ENCODE measurements around the gene PSKH1.
"Not testable (repeated sequence)": the region's sequence is repeated elsewhere in the genome, so short reads cannot be mapped to it uniquely, and the experiment has no call there.

The PSKH1 gene

DNA sequence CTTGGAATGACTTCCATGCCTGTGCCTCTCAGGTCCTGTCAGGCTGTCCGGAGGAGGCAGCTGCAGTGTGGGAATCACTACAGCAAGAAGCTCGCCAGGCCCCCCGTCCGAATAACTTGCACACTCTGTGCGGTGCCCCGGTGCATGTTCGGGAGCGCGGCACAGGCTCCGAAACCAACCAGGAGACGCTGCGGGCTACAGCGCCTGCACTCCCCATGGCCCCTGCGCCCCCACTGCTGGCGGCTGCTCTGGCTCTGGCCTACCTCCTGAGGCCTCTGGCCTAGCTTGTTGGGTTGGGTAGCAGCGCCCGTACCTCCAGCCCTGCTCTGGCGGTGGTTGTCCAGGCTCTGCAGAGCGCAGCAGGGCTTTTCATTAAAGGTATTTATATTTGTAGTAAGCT is 7.1 kb upstream of the PSKH1 start:
- DNase-seq = no peak

DNA sequence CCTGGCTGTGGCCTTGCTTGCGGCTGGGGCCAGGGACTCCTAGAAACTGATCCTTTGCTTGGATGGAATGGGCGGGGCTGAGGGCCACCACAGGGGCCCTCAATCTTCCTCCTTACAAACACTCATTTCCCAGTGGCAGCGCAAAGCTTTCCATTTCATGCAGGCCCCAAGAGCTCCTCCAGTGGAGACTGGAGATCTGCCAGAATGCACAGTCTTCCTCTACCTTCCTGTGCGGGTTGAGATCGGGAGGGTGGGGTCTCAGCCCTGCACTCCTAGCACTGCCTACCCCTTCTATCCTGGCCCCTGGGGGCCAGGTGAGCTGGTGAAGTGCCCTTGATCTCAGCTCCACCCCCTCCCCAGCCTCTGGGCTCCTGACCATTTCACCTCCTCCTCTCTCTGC is 6.7 kb upstream of the PSKH1 start:
- no peak for DNase-seq

DNA sequence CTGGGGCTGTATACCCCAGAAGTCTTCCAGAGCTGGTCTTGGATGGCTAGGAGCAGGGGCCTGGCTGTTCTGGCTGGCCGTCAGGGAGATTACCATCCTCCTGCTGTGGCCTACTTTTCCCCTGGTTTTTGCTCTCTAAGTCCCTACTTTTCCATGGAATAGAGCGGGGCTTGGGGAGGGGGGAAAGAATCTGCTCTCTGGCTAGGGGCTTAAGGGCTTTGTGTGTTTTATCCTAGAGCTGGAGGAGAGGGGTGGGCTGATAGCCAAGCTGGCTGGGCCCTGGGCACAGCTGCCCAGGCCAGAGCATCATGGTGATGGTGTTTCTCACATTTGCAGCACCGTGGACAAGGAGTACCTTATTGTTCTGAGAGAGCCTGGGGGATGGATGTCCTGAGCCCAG is 4.7 kb upstream of the PSKH1 start:
- no peak for DNase-seq

DNA sequence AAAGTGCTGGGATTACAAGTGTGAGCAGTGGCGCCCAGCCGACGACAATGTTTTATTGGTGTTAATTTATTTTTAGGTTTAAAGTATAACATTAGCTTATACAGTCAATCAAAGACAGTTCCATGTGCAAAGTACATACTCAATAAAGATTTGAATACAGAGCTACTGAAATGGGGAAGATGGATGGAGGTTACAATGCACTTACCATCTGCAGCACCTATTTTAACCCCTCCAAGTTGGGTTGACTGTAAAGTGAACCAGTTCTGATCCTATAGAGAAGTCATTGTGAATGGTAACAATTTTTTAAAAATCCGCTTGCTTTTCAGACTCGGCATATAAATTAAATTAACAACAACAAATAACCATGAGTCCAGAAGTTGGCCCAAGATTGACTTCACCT is 679 bp upstream of the PSKH1 start:
- DNase-seq = no peak

DNA sequence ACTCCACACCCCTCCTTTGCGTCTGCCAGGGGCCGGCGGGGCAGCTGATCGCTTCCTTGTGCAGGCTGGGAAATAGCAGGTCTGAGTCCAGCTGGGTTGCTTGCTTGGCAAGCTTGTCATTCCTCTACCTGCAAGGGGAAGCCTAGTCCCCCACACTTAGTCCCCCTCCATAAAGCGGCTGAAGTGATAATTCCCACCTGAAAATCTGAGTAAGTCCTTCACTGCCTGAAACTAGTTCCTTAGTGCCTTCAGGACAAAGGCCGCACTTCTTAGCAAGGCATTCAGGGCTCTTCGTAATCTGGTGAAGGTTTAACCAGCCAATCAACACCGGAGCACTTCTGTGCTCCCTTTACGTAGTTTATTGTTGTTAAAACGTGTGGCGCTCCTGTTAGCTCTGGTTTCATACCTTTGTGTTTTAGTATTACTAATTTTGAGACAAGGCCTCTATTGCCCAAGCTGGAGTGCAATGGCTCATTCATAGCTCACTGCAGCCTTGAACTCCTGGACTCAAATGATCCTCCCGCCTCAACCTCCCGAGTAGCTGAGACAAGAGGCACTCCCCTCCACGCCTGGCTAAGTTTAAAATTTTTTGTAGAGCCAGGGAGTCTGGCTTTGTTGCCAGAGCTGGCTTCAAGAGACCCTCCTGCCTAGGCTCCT is 817 bp downstream of the PSKH1 start:
- DNase-seq = no peak

DNA sequence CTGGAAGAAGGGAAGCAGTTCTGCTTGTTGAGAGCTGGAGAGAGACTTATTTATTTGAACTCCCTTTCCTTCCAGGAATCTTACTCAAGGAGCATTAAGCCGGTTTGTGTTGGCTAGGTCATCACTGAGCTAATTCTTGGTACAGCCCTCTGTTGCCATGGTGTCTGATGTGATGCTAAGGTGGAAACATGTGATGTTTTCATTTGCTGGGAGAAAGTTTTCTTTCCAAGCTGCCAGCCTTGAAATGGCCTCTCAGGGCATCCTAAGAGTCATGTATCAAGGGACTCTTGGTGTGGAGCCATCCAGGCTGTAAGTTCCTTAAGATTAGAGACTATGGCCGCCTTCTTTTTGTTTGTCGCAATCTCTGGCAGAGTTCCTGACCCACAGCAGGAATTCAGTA is 4.2 kb downstream of the PSKH1 start:
- DNase-seq = no peak

DNA sequence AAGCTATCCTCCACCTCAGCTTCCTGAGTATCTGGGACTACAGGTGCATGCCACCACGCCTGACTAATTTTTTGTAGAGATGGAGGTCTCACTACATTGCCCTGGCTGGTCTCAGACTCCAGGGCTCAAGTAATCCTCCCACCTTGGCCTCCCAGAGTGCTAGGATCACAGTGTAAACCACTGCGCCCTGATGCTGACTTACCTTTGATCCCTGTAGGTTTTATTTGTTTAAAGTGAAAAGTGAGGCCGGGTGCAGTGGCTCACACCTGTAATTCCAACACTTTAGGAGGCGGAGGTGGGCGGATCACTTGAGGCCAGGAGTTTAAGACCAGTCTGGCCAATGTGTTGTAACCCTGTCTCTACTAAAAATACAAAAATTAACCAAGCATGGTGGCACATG is 8.7 kb downstream of the PSKH1 start:
- DNase-seq = no peak

DNA sequence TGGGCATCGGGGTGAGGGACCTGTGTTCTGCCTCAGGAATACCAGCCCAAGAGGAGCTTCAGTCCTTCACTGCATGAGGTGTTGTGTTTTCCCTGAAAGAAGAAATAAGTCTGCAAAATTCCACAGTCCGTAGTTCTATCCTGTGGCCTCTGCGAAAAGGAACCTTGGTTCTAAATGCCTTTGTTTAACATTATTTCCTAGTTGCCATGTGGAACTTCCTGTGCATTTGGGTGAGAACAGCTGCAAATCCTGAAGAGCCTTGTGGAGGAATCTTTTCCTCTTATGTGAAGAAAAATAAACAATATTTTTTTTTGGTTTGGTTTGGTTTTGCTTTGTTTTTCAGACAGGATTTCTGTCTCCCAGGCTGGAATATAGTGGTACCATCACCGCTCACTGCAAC is 9.8 kb downstream of the PSKH1 start:
- DNase-seq = no peak

DNA sequence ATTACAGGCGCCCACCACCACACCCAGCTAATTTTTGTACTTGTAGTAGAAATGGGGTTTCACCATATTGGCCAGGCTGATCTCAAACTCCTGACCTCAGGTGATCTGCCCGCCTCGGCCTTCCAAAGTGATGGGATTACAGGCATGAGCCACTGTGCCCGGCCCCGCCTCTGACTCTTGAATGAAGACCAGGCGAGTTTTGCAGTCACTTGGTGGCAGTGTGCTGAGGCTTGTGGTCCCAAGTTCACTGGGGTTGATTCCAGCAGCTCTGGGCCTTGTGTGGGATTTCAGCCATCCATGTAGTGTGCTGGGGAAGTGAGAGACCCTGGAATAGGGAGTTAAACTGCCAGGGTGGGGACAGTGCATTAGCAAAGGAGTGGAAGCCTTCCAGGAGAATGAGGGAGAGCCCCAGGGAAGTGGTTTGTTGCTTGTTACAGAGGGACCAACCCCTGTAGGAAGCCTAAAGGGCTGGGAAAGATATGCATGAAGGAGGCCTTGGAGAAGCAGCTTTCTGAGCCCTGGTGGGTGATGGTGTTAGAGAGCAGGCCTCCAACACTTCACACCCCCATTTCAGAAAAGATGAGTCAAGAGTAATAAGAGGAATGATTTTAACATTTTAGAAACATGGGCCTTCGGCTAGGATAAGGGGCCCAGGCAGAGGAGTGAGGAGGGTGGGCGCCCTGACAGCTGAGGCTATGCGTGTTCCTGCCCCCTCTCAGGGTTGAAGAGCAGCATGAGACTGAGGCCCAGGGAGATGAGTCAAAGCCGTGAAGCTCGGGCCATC is 14.5 kb downstream of the PSKH1 start:
- DNase-seq = no peak

DNA sequence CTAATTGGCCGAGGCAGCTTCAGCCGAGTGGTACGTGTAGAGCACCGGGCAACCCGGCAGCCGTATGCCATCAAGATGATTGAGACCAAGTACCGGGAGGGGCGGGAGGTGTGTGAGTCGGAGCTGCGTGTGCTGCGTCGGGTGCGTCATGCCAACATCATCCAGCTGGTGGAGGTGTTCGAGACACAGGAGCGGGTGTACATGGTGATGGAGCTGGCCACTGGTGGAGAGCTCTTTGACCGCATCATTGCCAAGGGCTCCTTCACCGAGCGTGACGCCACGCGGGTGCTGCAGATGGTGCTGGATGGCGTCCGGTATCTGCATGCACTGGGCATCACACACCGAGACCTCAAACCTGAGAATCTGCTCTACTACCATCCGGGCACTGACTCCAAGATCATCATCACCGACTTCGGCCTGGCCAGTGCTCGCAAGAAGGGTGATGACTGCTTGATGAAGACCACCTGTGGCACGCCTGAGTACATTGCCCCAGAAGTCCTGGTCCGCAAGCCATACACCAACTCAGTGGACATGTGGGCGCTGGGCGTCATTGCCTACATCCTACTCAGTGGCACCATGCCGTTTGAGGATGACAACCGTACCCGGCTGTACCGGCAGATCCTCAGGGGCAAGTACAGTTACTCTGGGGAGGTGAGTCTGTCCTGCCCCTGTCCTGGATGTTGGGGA is 16.1 kb downstream of the PSKH1 start:
- no peak for DNase-seq

DNA sequence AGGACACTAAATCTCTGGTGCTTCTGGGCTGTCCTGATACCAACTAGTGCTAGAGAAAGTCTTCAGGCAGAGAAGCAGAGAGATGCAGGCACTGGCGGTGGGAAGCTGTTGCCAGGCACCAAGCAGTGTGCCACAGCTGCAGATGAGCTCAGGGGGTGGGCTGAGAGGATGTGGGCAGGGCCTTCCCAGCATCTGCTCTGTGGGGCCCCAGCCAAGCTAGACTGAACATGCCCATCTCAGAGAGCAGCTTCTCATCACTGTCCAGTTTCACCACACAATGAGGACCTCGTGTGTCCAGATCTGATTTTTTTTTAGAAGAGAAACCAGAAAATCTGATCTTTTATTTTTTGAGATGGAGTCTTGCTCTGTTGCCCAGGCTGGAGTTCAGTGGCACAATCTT is 17.1 kb downstream of the PSKH1 start:
- no peak for DNase-seq

DNA sequence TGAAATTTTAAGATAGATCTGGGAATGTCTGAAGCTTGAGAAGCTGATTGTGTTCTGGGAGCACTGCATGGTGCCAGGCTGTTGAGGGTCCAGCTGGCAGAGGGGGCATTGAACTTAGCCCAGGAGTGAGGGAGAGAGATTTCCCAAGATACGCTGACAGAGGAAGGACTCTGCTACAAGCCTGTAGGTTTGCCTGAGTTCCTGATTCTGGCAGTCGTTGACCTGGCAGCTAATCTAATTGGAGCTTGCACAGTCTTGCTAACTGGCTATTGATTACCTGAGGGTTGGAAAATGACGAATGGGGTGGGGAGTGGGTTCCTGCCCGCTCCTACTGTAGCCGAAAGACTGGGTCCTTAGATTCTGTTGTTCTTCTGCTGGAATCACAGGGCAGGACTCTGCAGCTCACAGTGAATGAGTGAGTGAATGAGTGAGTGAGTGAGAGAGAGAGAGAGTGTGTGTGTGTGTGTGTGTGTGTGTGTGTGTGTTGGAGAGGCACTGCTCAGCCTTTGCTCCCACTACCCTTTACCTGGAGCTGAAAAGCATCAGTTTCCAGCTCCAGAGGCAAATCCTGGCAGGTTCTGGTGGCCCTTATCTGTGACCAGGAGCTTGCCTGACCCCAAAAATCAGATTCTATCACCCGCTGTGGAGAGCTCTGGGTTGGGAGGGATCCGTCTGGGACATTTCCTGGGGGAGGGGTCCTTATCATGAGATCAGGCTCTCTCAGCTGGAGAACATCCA is 21.9 kb downstream of the PSKH1 start:
- DNase-seq = no peak

DNA sequence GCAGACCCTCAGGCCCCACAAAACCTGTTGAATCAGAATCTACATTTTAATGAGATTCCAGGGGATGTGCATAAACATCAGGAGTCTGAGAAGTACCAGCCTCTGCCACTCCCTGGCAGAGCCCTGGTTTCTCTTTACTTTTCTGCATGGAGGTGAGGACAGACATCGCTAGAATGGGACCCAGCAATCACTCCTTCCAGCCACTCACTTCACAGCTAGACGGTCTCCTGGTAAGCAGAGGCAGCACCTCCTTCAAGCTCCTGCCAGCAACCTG is 22.4 kb downstream of the PSKH1 start:
- not testable (repeated sequence) for DNase-seq

DNA sequence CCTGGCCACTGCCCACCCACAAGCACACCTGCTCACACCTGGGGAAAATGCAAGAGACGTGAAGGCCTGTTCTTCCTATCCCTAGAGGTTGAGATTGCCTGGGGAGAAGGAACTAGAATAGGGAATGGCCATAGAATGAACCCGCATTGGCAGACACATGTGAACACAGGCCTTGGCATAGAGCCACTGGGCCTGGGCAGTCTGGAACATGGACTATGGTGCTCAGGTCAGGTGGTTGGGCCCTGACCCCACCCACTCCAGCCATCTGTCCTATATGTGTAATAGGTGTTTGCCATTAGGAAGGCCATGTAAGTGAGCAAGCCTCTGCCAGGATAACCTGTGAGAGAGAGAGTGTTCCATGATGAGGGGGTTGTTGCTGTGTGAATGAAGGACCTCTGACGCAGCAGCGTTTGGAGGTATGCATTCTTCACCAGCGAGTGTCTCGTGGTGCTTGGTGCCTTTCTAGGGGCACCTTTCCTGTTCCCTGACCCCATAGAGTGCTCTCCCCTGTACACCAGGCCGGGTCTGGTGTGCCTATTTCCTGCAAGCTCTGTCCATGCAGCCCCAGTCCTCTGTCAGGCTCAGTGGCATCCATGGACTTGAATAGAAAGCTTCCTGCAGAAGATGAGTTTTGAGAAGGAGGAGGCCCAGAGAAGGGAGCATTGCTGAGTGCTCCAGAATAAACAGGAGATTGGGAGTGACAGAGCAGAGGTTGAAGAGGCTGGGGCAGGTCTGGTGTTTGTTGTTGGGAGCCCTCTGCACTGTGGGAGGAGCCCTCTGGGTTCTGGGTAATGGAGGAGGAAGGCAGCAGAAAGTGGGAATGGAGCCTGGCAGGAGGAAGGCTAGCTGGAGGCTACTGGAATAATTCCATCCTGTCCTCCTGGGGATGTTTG is 23.0 kb downstream of the PSKH1 start:
- DNase-seq = no peak

DNA sequence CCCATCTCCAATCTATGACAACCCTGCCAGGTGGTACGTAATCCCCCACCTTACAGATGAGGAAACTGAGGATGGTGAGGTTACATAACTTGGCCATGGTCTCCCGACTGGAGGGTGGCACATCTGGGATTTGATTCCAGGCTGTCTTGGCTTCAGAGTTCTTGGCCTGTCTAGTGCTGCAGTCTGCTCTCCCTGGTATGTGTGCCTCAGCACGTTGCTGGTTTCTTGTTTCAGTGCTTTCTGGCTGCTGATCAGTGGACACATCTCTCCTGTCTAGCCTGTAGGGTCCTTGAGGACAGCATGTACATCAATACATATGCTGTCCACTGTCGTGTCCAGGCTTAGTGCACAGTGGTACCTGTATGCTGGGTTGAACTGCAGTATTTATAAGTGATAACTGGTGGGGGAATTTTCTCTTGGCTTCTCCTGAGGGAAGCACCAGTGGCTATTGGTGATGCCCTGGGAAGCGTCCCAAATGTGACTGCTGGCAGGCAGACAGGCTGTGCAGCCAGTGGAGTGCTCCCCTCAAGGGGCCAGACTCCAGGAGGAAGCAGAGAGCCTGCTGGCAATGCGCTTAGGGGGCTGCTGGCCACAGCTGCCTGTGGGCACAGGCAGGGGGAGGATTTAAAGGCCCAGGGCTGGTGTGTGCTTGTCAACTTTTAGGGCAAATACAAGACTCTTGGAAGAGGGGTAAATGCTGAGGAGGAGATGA is 24.2 kb downstream of the PSKH1 start:
- no peak for DNase-seq

DNA sequence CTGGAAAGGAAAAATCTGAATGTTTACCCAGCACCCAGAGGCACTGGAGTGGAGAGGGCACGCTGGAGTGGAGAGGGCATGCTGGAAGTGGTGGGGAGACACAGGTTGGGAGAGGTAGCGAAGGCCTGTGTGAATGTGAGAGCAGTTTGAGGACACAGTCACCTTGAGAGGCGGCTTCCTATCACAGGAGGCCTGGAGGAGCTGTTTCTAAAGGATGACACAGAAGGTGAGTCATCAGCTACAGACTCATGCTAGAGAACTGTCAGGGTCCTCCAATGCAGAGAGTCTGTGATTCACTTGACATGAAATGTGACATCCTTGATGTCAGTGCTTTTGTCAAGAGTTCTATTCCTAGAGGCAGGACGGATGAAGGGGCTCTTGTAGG is 24.8 kb downstream of the PSKH1 start:
- DNase-seq = no peak

DNA sequence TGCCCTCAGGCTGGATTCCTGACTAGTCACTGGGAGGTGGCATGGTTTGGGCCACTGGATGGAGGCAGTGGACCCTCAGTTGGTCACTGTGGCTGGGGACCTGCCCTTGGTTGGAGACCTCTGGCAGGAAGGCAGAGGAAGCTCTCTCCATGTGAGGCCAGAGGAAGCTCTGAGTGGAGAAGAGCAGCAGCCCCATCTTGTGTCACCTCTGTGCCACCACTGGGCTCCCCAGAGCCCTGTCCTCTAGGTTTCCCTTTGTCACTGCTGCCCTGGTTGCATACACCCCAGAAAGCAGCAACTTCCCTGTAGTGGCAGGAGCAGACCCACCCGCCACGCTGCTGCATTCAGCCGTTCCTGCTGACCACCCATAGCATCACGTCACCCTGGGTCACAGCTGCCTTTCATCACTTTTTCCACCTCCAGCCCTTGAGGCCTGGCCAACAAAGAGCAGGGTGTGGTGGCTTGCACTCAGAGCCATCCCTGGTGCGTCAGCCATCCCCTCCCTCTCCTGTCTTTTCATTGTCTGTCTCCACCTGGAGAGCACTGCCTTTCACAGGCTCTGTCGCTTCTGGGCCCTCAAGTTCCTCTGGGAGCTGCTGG is 26.7 kb downstream of the PSKH1 start:
- DNase-seq = no peak

DNA sequence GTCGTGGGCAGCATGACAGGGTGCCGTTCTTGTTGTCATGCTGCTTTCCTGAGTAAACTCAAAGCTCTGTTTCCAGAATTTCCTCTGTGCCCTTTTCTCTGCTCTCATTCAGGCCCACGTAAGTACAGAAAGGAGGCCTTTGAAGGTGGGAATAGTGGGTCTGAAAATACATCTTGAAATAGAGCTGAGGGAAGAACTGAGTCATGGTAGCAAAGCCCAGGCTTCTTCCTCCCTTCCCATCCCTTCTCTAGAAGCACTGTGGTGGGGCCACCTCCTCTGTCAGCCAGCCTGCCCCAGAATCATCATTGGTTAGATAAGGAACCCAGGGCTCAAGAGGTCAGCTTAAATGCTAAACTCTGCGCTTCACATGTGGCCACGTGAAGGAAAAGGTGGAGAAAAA is 29.2 kb downstream of the PSKH1 start:
- DNase-seq = no peak

DNA sequence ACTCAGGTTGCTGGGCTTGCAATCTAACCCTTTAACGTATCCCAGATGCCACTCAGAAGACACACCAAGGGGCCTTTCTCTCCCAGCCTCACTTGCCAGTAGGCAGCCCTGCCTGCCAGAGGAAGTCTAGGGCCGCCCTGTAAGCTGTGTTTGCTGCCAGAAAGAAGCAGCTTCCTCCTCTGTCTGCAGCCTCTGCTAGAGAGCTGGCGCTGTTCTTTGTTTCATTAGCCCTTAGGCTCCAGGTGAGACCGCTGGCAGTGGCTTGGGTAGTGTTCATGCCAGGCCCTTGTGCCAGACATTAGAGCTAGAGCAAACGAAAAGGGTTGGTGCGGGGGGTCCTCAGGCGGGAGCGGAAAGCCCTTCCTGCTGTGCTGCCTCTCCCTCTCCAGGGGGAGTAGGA is 29.7 kb downstream of the PSKH1 start:
- DNase-seq = no peak

DNA sequence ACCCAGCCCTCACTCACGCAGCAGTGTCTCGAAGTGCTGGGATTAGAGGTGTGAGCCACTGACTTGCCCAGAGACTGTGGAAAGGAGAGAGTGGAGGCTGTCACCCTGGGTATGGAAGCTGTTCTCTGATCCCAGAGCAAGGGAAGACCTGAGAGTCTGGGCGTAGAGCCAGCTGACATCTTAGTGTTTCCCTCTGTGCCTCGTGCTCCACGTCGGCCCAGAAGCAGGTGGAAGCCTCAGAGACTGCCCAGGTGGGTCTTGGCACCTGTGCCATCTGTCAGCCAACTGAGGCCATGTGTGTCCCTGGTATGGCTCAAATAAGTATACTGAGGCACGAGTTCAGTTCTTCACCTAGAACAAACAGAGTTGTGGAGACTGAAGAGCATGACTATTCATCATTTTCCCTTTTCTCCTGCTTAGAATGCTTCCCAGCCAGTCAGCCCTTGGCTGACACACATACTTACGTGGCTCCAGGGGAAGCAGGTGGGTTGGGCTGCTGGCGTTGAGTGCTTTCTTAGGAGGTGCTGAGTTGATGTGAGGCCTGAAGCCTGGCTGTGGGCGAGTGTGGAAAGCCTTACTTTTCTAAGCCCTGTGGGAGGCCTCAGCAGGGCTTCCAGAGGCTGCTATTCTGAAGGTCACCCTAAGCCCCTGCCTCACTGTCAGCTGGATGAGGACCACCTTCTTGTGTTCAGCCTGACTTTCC is 30.5 kb downstream of the PSKH1 start:
- DNase-seq = no peak

Measured in right kidney (tissue), 1 donor.